H1 (cell line): ENCODE data around the gene TOR1A.
"Not testable (repeated sequence)": the region's sequence is repeated elsewhere in the genome, so short reads cannot be mapped to it uniquely, and the experiment has no call there.

Experiments used
- KDM1A ChIP-seq: fragments of 200-600, 300-600 bp; sonication (generic); IDR thresholded peaks from 2 replicates; pipeline ENCODE4 v1.7.1; 2016; ENCODE audit warnings: mild to moderate bottlenecking, low read length, borderline replicate concordance
- SUZ12 ChIP-seq: fragments of 200-600 bp; sonication (generic); IDR thresholded peaks from 2 replicates; pipeline ENCODE4 v1.6.1; 2012; ENCODE audit warnings: mild to moderate bottlenecking, inconsistent platforms, low read length, moderate library complexity, mixed read lengths

DNA sequence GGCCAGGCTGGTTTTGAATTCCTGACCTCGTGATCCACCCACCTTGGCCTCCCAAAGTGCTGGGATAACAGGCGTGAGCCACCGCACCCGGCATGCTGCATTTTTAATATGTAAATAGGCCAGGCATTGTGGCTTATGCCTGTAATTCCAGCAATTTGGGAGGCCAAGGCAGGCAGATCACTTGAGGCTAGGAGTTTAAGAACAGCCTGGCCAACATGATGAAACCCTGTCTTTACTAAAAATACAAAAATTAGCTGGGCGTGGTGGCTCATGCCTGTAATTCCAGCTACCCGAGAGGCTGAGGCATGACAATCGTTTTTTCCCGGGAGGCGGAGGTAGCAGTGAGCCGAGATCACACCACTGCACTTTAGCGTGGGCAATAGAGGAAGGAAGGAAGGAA, 39.0 kb downstream of the TOR1A start:
- TF ChIP-seq SUZ12, KDM1A: not testable (repeated sequence)
